ENCODE measurements around the gene EPHA4. TPM values are rescaled to one million over a fixed set of nuclear protein-coding genes. Genes with fewer than 3 reads are reported as not detected.

Gene EPHA4
- total RNA-seq, 5 donors from 2014 or later (not counting 1 experiment from before 2014, with no cell fraction given): 47.2 to 93.9 (median 58.0) TPM

- peak overlapping the region; percentile 56 to 71 for H3K27ac Mint-ChIP-seq
- Histone ChIP-seq H3K4me3 (ENCODE audit: control insufficient read depth in 1 of 2, extremely low read depth in 1 of 2, low read length in 1 of 2) (peak overlapping the region; percentile 88 to 97), H3K27ac (ENCODE audit: low read length) (no peak overlapping the region), H3K4me1 (ENCODE audit: control insufficient read depth in 1 of 2, extremely low read depth in 1 of 2, insufficient read depth in 2 of 2, low read length in 2 of 2) (peaks cover 8 to 43% of the 10 kb centered on the region in 2 experiments), H3K9me3 (no peaks in the 10 kb centered on the region), H3K27me3 (replicated peaks in 1 of 2; ENCODE audit: control insufficient read depth in 2 of 2, extremely low read depth in 1 of 2, insufficient read depth in 2 of 2, low read length in 1 of 2) (peaks cover 4 to 38% of the 10 kb centered on the region in 2 experiments), H3K36me3 (ENCODE audit: control insufficient read depth in 2 of 2, extremely low read depth in 1 of 2, insufficient read depth in 1 of 2, low read length in 1 of 2) (peaks cover 0 to 4% of the 10 kb centered on the region in 2 donors)
- 11% methylated on average over 28 of the region's 30 CpGs for WGBS (ENCODE audit: insufficient coverage)
- H3K9me3 Mint-ChIP-seq: no peaks in the 10 kb centered on the region
- ChIA-PET POLR2A (no interaction called here), CTCF (no interaction called here)
- H3K36me3 Mint-ChIP-seq: peaks cover 24% of the 10 kb centered on the region
- H3K27me3 Mint-ChIP-seq: peaks cover 30 to 34% of the 10 kb centered on the region in 2 donors
- H3K4me1 Mint-ChIP-seq: peaks cover 51 to 65% (median 54%) of the 10 kb centered on the region in 3 donors
- peak in 16 of 35 experiments; percentile 3 to 37 (median 12) for DNase-seq
- peak overlapping the region; percentile 88 to 96 (median 92) for H3K4me3 Mint-ChIP-seq
- no peak for ATAC-seq (replicated peaks in 1 of 4)
Measured at GRCh38 chr2:221570321-221570935, 1.7 kb downstream of the EPHA4 start.

- DNase-seq: no peak
- Histone ChIP-seq H3K4me1 (ENCODE audit: control insufficient read depth in 1 of 2, extremely low read depth in 1 of 2, insufficient read depth in 2 of 2, low read length in 2 of 2) (peaks cover 8 to 43% of the 10 kb centered on the region in 2 experiments), H3K9me3 (no peaks in the 10 kb centered on the region), H3K4me3 (ENCODE audit: control insufficient read depth in 1 of 2, extremely low read depth in 1 of 2, low read length in 1 of 2) (peak overlapping the region; percentile 88 to 97), H3K27me3 (replicated peaks in 1 of 2; ENCODE audit: control insufficient read depth in 2 of 2, extremely low read depth in 1 of 2, insufficient read depth in 2 of 2, low read length in 1 of 2) (peaks cover 4 to 38% of the 10 kb centered on the region in 2 experiments), H3K36me3 (ENCODE audit: control insufficient read depth in 2 of 2, extremely low read depth in 1 of 2, insufficient read depth in 1 of 2, low read length in 1 of 2) (peaks cover 0 to 4% of the 10 kb centered on the region in 2 donors), H3K27ac (ENCODE audit: low read length) (no peak overlapping the region)
- H3K27me3 Mint-ChIP-seq: peaks cover 26 to 31% of the 10 kb centered on the region in 2 donors
- no CpG with 5 or more reads among the region's 8 CpGs for WGBS (ENCODE audit: insufficient coverage)
- H3K4me3 Mint-ChIP-seq: peak overlapping the region; percentile 88 to 96 (median 92)
- POLR2A ChIA-PET: no interaction called here
- peaks cover 24% of the 10 kb centered on the region for H3K36me3 Mint-ChIP-seq
- no peak overlapping the region for H3K27ac Mint-ChIP-seq
- CTCF ChIA-PET: no interaction called here
- ATAC-seq (replicated peaks in 1 of 4): no peak
- peaks cover 51 to 69% (median 56%) of the 10 kb centered on the region in 3 donors for H3K4me1 Mint-ChIP-seq
- H3K9me3 Mint-ChIP-seq: no peaks in the 10 kb centered on the region
Measured at GRCh38 chr2:221569871-221570270, 2.2 kb downstream of the EPHA4 start.

GRCh38 chr2:221569425-221569845 is 2.7 kb downstream of the EPHA4 start:
- Mint-ChIP-seq H3K27ac (no peak overlapping the region), H3K27me3 (peaks cover 22 to 26% of the 10 kb centered on the region in 2 donors), H3K9me3 (no peaks in the 10 kb centered on the region), H3K4me3 (peak overlapping the region; percentile 88 to 96 (median 92)), H3K4me1 (peaks cover 51 to 70% (median 57%) of the 10 kb centered on the region in 3 donors), H3K36me3 (peaks cover 25% of the 10 kb centered on the region)
- ChIA-PET CTCF (no interaction called here), POLR2A (no interaction called here)
- Histone ChIP-seq H3K9me3 (no peaks in the 10 kb centered on the region), H3K36me3 (ENCODE audit: control insufficient read depth in 2 of 2, extremely low read depth in 1 of 2, insufficient read depth in 1 of 2, low read length in 1 of 2) (peaks cover 0 to 4% of the 10 kb centered on the region in 2 donors), H3K27me3 (replicated peaks in 1 of 2; ENCODE audit: control insufficient read depth in 2 of 2, extremely low read depth in 1 of 2, insufficient read depth in 2 of 2, low read length in 1 of 2) (peaks cover 4 to 38% of the 10 kb centered on the region in 2 experiments), H3K4me1 (ENCODE audit: control insufficient read depth in 1 of 2, extremely low read depth in 1 of 2, insufficient read depth in 2 of 2, low read length in 2 of 2) (peaks cover 7 to 43% of the 10 kb centered on the region in 2 experiments), H3K4me3 (ENCODE audit: control insufficient read depth in 1 of 2, extremely low read depth in 1 of 2, low read length in 1 of 2) (no peak overlapping the region), H3K27ac (ENCODE audit: low read length) (no peak overlapping the region)
- WGBS (ENCODE audit: insufficient coverage): 67% methylated on average over 1 of the region's 14 CpGs
- ATAC-seq (replicated peaks in 1 of 4) (no peak), DNase-seq (no peak)

DNA sequence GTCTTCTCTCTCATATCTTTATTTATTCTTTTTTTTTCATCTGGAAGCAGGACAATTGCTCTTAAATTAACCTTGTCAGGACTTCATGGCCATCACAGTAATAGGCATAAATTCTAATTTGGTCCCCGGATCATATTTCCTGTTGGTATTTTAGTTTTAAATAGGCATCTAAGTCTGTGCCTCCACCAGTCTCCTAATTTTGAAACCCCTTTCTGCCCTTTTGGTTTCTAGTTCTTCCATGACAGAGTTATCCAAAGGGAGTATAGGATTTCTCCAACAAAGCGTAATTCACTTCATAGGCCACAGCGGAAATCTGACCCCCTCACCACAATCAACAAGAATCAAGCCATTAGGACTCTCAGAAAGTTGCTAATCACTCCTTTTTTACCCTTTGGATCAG is 3.8 kb downstream of the EPHA4 start:
- Mint-ChIP-seq H3K9me3 (no peaks in the 10 kb centered on the region), H3K27ac (peak overlapping the region in 1 of 2 donors; percentile 25), H3K4me1 (peaks cover 42 to 74% (median 59%) of the 10 kb centered on the region in 3 donors), H3K27me3 (peaks cover 16 to 19% of the 10 kb centered on the region in 2 donors), H3K4me3 (peak overlapping the region in 1 of 3 donors; percentile 37), H3K36me3 (peaks cover 37% of the 10 kb centered on the region)
- no peak overlapping the region for H3K27ac ChIP-seq (ENCODE audit: low read length)
- H3K9me3 ChIP-seq: no peaks in the 10 kb centered on the region
- H3K4me1 ChIP-seq (ENCODE audit: control insufficient read depth in 1 of 2, extremely low read depth in 1 of 2, insufficient read depth in 2 of 2, low read length in 2 of 2): peaks cover 4 to 34% of the 10 kb centered on the region in 2 experiments
- no peak for ATAC-seq (replicated peaks in 1 of 4)
- H3K4me3 ChIP-seq (ENCODE audit: control insufficient read depth in 1 of 2, extremely low read depth in 1 of 2, low read length in 1 of 2): no peak overlapping the region
- POLR2A ChIA-PET: no interaction called here
- CTCF ChIA-PET: no interaction called here
- peaks cover 4 to 5% of the 10 kb centered on the region in 2 donors for H3K36me3 ChIP-seq (ENCODE audit: control insufficient read depth in 2 of 2, extremely low read depth in 1 of 2, insufficient read depth in 1 of 2, low read length in 1 of 2)
- H3K27me3 ChIP-seq (replicated peaks in 1 of 2; ENCODE audit: control insufficient read depth in 2 of 2, extremely low read depth in 1 of 2, insufficient read depth in 2 of 2, low read length in 1 of 2): peaks cover 4 to 29% of the 10 kb centered on the region in 2 experiments
- DNase-seq: no peak
- WGBS (ENCODE audit: insufficient coverage): no CpG with 5 or more reads among the region's 3 CpGs

DNA sequence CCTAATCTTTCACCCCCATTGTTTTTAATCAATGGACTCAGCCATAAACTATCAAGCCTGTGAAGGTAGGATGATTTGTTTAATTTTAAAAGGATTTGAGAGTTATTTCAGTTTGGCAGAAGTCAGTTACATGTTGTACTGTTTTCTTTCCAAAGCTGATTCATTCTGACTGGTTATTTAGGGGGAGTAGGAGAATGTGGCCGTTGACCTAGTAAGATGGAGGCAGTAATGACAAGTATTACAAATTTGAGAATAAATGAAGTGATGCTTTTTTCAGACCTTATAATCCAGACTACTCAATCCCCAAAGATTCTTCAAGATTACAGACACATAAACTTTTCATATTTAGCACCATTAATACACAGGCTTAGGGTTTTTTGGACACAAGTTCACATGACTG is 4.3 kb downstream of the EPHA4 start:
- H3K27ac Mint-ChIP-seq: peak overlapping the region in 1 of 2 donors; percentile 44

GRCh38 chr2:221567231-221567760 is 4.8 kb downstream of the EPHA4 start:
- Mint-ChIP-seq H3K36me3 (peaks cover 43% of the 10 kb centered on the region), H3K4me3 (peak overlapping the region in 1 of 3 donors; percentile 7), H3K9me3 (no peaks in the 10 kb centered on the region), H3K27ac (peak overlapping the region in 1 of 2 donors; percentile 28), H3K4me1 (peaks cover 48 to 81% (median 67%) of the 10 kb centered on the region in 3 donors), H3K27me3 (peaks cover 16 to 19% of the 10 kb centered on the region in 2 donors)
- no peak overlapping the region for H3K27ac ChIP-seq (ENCODE audit: low read length)
- peaks cover 4 to 5% of the 10 kb centered on the region in 2 donors for H3K36me3 ChIP-seq (ENCODE audit: control insufficient read depth in 2 of 2, extremely low read depth in 1 of 2, insufficient read depth in 1 of 2, low read length in 1 of 2)
- H3K4me3 ChIP-seq (ENCODE audit: control insufficient read depth in 1 of 2, extremely low read depth in 1 of 2, low read length in 1 of 2): no peak overlapping the region
- H3K27me3 ChIP-seq (replicated peaks in 1 of 2; ENCODE audit: control insufficient read depth in 2 of 2, extremely low read depth in 1 of 2, insufficient read depth in 2 of 2, low read length in 1 of 2): peaks cover 4 to 28% of the 10 kb centered on the region in 2 experiments
- no CpG with 5 or more reads among the region's 3 CpGs for WGBS (ENCODE audit: insufficient coverage)
- ATAC-seq (replicated peaks in 1 of 4): no peak
- no peak for DNase-seq
- no peaks in the 10 kb centered on the region for H3K9me3 ChIP-seq
- ChIA-PET CTCF (no interaction called here), POLR2A (interaction anchor here in 1 of 2 donors (0.7 kb wide), 1 partner anchor 50 kb away, joined by 3 read pairs; no protein-coding TSS in a partner anchor)
- peaks cover 4 to 25% of the 10 kb centered on the region in 2 experiments for H3K4me1 ChIP-seq (ENCODE audit: control insufficient read depth in 1 of 2, extremely low read depth in 1 of 2, insufficient read depth in 2 of 2, low read length in 2 of 2)

More for the DNA sequence above, 4.3 kb downstream of the EPHA4 start:
- CTCF ChIA-PET: no interaction called here
- H3K9me3 Mint-ChIP-seq: no peaks in the 10 kb centered on the region
- ATAC-seq (replicated peaks in 1 of 4) (no peak), DNase-seq (no peak)
- peaks cover 4 to 28% of the 10 kb centered on the region in 2 experiments for H3K27me3 ChIP-seq (replicated peaks in 1 of 2; ENCODE audit: control insufficient read depth in 2 of 2, extremely low read depth in 1 of 2, insufficient read depth in 2 of 2, low read length in 1 of 2)
- H3K36me3 ChIP-seq (ENCODE audit: control insufficient read depth in 2 of 2, extremely low read depth in 1 of 2, insufficient read depth in 1 of 2, low read length in 1 of 2): peaks cover 4 to 5% of the 10 kb centered on the region in 2 donors
- no peak overlapping the region for H3K4me3 Mint-ChIP-seq
- WGBS (ENCODE audit: insufficient coverage): no CpG with 5 or more reads among the region's 1 CpG
- no peak overlapping the region for H3K4me3 ChIP-seq (ENCODE audit: control insufficient read depth in 1 of 2, extremely low read depth in 1 of 2, low read length in 1 of 2)
- peaks cover 47 to 79% (median 64%) of the 10 kb centered on the region in 3 donors for H3K4me1 Mint-ChIP-seq
- peaks cover 16 to 19% of the 10 kb centered on the region in 2 donors for H3K27me3 Mint-ChIP-seq
- H3K27ac ChIP-seq (ENCODE audit: low read length): no peak overlapping the region
- peaks cover 4 to 29% of the 10 kb centered on the region in 2 experiments for H3K4me1 ChIP-seq (ENCODE audit: control insufficient read depth in 1 of 2, extremely low read depth in 1 of 2, insufficient read depth in 2 of 2, low read length in 2 of 2)
- no peaks in the 10 kb centered on the region for H3K9me3 ChIP-seq
- POLR2A ChIA-PET: no interaction called here
- peaks cover 41% of the 10 kb centered on the region for H3K36me3 Mint-ChIP-seq
